ENCODE measurements around the gene JAKMIP1.

Gene JAKMIP1

GRCh38 chr4:6076391-6076790 is 124.0 kb downstream of the JAKMIP1 start:
- in situ Hi-C loops (cut with HindIII; ENCODE audit: low sequenced_read_pairs), result no loop called here
- no peak for DNase-seq (ENCODE audit: low read depth, low spot score)
- H3K4me3 ChIP-seq (ENCODE audit: low read depth, low read length), result no peak overlapping the region
- TF ChIP-seq CTCF (IDR thresholded peaks at IDR 0.05; ENCODE audit: low read depth, low read length), result no peak

- in situ Hi-C loops (cut with HindIII; ENCODE audit: low sequenced_read_pairs), result no loop called here
- TF ChIP-seq CTCF (IDR thresholded peaks at IDR 0.05; ENCODE audit: low read depth, low read length), result no peak
- no peak for DNase-seq (ENCODE audit: low read depth, low spot score)
- H3K4me3 ChIP-seq (ENCODE audit: low read depth, low read length), result no peak overlapping the region
Measured at GRCh38 chr4:6074758-6075157, 125.6 kb downstream of the JAKMIP1 start.

- TF ChIP-seq CTCF (IDR thresholded peaks at IDR 0.05; ENCODE audit: low read depth, low read length), result no peak
- in situ Hi-C loops (cut with HindIII; ENCODE audit: low sequenced_read_pairs), result no loop called here
- H3K4me3 ChIP-seq (ENCODE audit: low read depth, low read length), result no peak overlapping the region
- no peak for DNase-seq (ENCODE audit: low read depth, low spot score)
Measured at GRCh38 chr4:6071959-6072720, 128.2 kb downstream of the JAKMIP1 start.

GRCh38 chr4:6071191-6071958 is 129.0 kb downstream of the JAKMIP1 start:
- in situ Hi-C loops (cut with HindIII; ENCODE audit: low sequenced_read_pairs), result no loop called here
- no peak for TF ChIP-seq CTCF (IDR thresholded peaks at IDR 0.05; ENCODE audit: low read depth, low read length)
- no peak for DNase-seq (ENCODE audit: low read depth, low spot score)

GRCh38 chr4:6069845-6070709 is 130.3 kb downstream of the JAKMIP1 start:
- H3K4me3 ChIP-seq (ENCODE audit: low read depth, low read length), result no peak overlapping the region
- in situ Hi-C loops (cut with HindIII; ENCODE audit: low sequenced_read_pairs), result no loop called here
- TF ChIP-seq CTCF (IDR thresholded peaks at IDR 0.05; ENCODE audit: low read depth, low read length), result no peak
- DNase-seq (ENCODE audit: low read depth, low spot score), result no peak

More at GRCh38 chr4:6071191-6071958, 129.0 kb downstream of the JAKMIP1 start:
- H3K4me3 ChIP-seq (ENCODE audit: low read depth, low read length), result no peak overlapping the region

GRCh38 chr4:6068986-6069385 is 131.4 kb downstream of the JAKMIP1 start:
- in situ Hi-C loops (cut with HindIII; ENCODE audit: low sequenced_read_pairs), result no loop called here
- TF ChIP-seq CTCF (IDR thresholded peaks at IDR 0.05; ENCODE audit: low read depth, low read length), result no peak
- no peak for DNase-seq (ENCODE audit: low read depth, low spot score)
- H3K4me3 ChIP-seq (ENCODE audit: low read depth, low read length), result no peak overlapping the region
